PC-9 (cell line): ENCODE data around the gene SEC11A.

Experiments used
- CTCF ChIP-seq: fragments of 200-600 bp; sonication (generic); conservative IDR thresholded peaks from 2 replicates; pipeline ENCODE4 v1.6.1; 2017; ENCODE audit warnings: mixed run types, antibody characterized with exemption, mild to moderate bottlenecking, moderate library complexity
- EZH2 ChIP-seq: fragments of 200-600 bp; sonication (generic); IDR thresholded peaks from 2 replicates; pipeline ENCODE4 v1.8.0; 2017; ENCODE audit warnings: antibody characterized with exemption, low read depth

- TF ChIP-seq CTCF (no peak), EZH2 (no peak)
These were observed 82.4 kb downstream of the SEC11A start for GRCh38 chr15:84633311-84634227.
